NT2/D1 (cell line): Measurements from ENCODE around the gene FEM1B.

Experiments
- DNase-seq: peaks from one replicate; pipeline ENCODE4 v3.0.0-alpha.2; 2011; ENCODE audit warnings: low read depth, low spot score
- H3K27me3 ChIP-seq: 2 replicates; pipeline ENCODE4 v1.6.0; 2011; ENCODE audit warnings: mild to moderate bottlenecking; ENCODE audit not compliant: insufficient read length, insufficient read depth
- H3K36me3 ChIP-seq: 2 replicates; pipeline ENCODE4 v1.6.1; 2011; ENCODE audit warnings: mild to moderate bottlenecking, low read length, mixed read lengths; ENCODE audit not compliant: insufficient read depth, insufficient read length
- H3K4me1 ChIP-seq: 2 replicates; pipeline ENCODE4 v1.5.1; 2011; ENCODE audit not compliant: insufficient read depth, insufficient read length
- H3K4me3 ChIP-seq: 2 replicates; pipeline ENCODE4 v1.5.1; 2011; ENCODE audit warnings: low read depth; ENCODE audit not compliant: insufficient read length
- H3K9ac ChIP-seq: 2 replicates; pipeline ENCODE4 v1.6.0; 2011; ENCODE audit warnings: low read depth; ENCODE audit not compliant: insufficient read length
- H3K9me3 ChIP-seq: 2 replicates; pipeline ENCODE4 v1.5.1; 2011; ENCODE audit warnings: mild to moderate bottlenecking, low read length; ENCODE audit not compliant: insufficient read depth
- SUZ12 ChIP-seq: IDR thresholded peaks from 2 replicates; pipeline ENCODE4 v1.6.1; 2011; ENCODE audit not compliant: insufficient read length, insufficient read depth; ENCODE audit errors: extremely low read depth
- YY1 ChIP-seq: IDR thresholded peaks from 2 replicates; pipeline ENCODE4 v1.6.1; 2011; ENCODE audit not compliant: insufficient read length, insufficient read depth
- ZNF274 ChIP-seq: IDR thresholded peaks from 2 replicates; pipeline ENCODE4 v1.6.1; 2011; ENCODE audit warnings: mild to moderate bottlenecking, low read depth, low read length

Gene FEM1B

GRCh38 chr15:68340726-68341671 is 63.5 kb downstream of the FEM1B start:
- no peak for DNase-seq
- Histone ChIP-seq H3K9ac (no peak overlapping the region), H3K4me3 (no peak overlapping the region), H3K4me1 (peaks cover 3% of the 10 kb centered on the region), H3K27me3 (no peaks in the 10 kb centered on the region), H3K36me3 (no peaks in the 10 kb centered on the region), H3K9me3 (no peaks in the 10 kb centered on the region)
- no peak for TF ChIP-seq YY1
- no peak for TF ChIP-seq SUZ12
- no peak for TF ChIP-seq ZNF274

GRCh38 chr15:68341760-68342725 is 64.5 kb downstream of the FEM1B start:
- H3K9me3 ChIP-seq = no peaks in the 10 kb centered on the region
- H3K4me1 ChIP-seq = peaks cover 3% of the 10 kb centered on the region
- H3K27me3 ChIP-seq = no peaks in the 10 kb centered on the region
- no peaks in the 10 kb centered on the region for H3K36me3 ChIP-seq
- no peak overlapping the region for H3K4me3 ChIP-seq
- DNase-seq = no peak
- no peak overlapping the region for H3K9ac ChIP-seq
- no peak for TF ChIP-seq YY1
- TF ChIP-seq ZNF274 = no peak
- no peak for TF ChIP-seq SUZ12

GRCh38 chr15:68343579-68344225 is 66.2 kb downstream of the FEM1B start:
- Histone ChIP-seq H3K4me1 (peaks cover 3% of the 10 kb centered on the region), H3K36me3 (peaks cover 9% of the 10 kb centered on the region), H3K9ac (no peak overlapping the region), H3K9me3 (no peaks in the 10 kb centered on the region), H3K27me3 (no peaks in the 10 kb centered on the region), H3K4me3 (no peak overlapping the region)
- TF ChIP-seq YY1 (no peak), ZNF274 (no peak), SUZ12 (no peak)
- DNase-seq = no peak

- no peak overlapping the region for H3K9ac ChIP-seq
- no peak for DNase-seq
- TF ChIP-seq SUZ12 (no peak), YY1 (no peak), ZNF274 (no peak)
- H3K4me3 ChIP-seq = no peak overlapping the region
- H3K36me3 ChIP-seq = peaks cover 11% of the 10 kb centered on the region
- no peaks in the 10 kb centered on the region for H3K9me3 ChIP-seq
- H3K27me3 ChIP-seq = no peaks in the 10 kb centered on the region
- H3K4me1 ChIP-seq = peaks cover 3% of the 10 kb centered on the region
These were observed 67.1 kb downstream of the FEM1B start for GRCh38 chr15:68344600-68344999.
